GM19324 (cell line): ENCODE data around the gene CCDC18.
"Not testable (repeated sequence)": the region's sequence is repeated elsewhere in the genome, so short reads cannot be mapped to it uniquely, and the experiment has no call there.

Source experiments
- ATAC-seq: cut with Tn5 transposase; IDR thresholded peaks from one replicate; pipeline ENCODE4 v1.9.1; 2021; ENCODE audit warnings: mild to moderate bottlenecking, moderate library complexity; ENCODE audit not compliant: unreplicated experiment, low FRiP score

The CCDC18 gene, protein sequence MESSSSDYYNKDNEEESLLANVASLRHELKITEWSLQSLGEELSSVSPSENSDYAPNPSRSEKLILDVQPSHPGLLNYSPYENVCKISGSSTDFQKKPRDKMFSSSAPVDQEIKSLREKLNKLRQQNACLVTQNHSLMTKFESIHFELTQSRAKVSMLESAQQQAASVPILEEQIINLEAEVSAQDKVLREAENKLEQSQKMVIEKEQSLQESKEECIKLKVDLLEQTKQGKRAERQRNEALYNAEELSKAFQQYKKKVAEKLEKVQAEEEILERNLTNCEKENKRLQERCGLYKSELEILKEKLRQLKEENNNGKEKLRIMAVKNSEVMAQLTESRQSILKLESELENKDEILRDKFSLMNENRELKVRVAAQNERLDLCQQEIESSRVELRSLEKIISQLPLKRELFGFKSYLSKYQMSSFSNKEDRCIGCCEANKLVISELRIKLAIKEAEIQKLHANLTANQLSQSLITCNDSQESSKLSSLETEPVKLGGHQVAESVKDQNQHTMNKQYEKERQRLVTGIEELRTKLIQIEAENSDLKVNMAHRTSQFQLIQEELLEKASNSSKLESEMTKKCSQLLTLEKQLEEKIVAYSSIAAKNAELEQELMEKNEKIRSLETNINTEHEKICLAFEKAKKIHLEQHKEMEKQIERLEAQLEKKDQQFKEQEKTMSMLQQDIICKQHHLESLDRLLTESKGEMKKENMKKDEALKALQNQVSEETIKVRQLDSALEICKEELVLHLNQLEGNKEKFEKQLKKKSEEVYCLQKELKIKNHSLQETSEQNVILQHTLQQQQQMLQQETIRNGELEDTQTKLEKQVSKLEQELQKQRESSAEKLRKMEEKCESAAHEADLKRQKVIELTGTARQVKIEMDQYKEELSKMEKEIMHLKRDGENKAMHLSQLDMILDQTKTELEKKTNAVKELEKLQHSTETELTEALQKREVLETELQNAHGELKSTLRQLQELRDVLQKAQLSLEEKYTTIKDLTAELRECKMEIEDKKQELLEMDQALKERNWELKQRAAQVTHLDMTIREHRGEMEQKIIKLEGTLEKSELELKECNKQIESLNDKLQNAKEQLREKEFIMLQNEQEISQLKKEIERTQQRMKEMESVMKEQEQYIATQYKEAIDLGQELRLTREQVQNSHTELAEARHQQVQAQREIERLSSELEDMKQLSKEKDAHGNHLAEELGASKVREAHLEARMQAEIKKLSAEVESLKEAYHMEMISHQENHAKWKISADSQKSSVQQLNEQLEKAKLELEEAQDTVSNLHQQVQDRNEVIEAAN (N-terminal part only)

GRCh38 chr1:93180723-93181613 lies at the start of gene CCDC18:
Gene CCDC18 (plus strand): TSS chr1:93180724. CDS start chr1:93183362, 2,638 bp downstream.
- ATAC-seq: no peak

DNA sequence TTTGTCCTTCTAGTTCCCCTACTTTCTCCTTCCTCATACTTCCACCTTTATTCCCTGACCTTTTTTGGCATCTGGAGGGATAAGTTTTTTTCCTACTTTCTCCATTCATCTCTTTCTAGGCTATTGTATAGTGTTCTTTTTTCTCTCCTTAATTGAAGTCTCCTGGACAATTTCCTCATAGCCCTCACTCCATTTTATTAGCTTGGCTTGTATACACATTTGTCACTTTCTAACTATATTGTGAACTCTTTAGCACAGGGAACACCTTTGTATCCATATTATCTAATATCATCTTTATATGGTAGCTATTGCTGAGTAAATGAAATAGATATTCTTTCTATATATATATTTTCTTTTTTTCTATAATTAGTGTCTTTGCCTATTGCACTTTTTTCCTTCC lies 47.9 kb upstream of the CCDC18 start:
- no peak for ATAC-seq

- no peak for ATAC-seq
Measured at GRCh38 chr1:93136445-93136844, 44.1 kb upstream of the CCDC18 start.

GRCh38 chr1:93137604-93138292 lies 42.8 kb upstream of the CCDC18 start:
- ATAC-seq: no peak

GRCh38 chr1:93140106-93140505 lies 40.4 kb upstream of the CCDC18 start:
- ATAC-seq: no peak

- ATAC-seq: no peak
Measured at GRCh38 chr1:93142161-93142560, 38.4 kb upstream of the CCDC18 start.

DNA sequence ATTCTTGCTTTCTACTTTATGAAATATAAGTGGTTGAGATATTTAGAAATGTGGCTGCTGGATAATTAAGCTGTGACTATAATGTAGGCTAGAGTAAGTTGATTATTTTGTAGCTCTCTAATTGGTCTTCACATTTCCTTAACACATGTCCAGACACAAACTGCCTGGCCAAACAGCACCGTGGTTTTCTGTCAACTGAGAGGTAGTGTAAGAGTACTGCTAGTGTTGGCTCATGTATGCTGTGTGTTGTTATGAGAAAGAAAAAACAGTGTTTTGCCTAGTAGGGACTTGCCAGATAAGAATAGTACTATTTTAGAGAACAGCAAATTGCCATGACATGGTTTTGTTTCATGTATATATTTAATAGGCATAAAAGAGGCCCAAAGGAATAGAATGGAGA lies 37.4 kb upstream of the CCDC18 start:
- ATAC-seq: no peak

DNA sequence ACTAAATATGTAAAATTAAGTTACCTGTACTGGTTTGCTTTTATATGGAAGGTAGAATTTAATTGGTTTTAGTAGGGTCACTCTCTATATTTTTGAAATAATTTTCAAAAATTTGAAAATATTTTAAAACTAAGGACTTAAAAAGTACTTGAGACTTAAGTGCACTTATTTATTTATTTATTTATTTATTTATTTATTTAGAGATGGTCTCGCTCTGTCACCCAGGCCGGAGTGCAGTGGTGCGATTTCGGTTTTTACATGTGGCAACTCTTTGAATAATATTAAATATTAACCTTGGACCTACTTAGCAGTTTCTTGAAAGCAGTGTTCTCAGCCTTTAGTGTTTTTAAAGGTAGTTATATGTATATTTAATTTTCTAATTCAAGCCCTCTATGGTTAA lies 36.8 kb upstream of the CCDC18 start:
- no peak for ATAC-seq

DNA sequence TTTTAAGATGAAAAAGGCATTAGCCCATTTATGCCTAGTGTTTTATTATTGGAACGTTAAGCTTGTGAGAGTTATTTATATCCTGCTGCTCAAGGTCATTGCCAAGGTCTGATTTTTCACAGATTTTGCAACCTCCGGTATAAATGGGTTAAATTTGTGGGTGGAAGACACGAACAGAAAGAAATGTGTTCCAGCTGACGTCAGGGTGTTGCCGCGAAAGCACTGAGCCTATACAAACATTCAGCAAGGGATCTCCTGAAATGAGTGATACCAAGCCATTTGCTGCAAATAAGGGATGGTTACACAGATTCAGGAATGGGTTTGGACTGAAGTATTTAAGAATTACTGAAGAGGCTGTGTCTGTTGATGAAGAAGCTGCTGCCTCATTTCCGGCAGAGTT lies 32.5 kb upstream of the CCDC18 start:
- no peak for ATAC-seq

DNA sequence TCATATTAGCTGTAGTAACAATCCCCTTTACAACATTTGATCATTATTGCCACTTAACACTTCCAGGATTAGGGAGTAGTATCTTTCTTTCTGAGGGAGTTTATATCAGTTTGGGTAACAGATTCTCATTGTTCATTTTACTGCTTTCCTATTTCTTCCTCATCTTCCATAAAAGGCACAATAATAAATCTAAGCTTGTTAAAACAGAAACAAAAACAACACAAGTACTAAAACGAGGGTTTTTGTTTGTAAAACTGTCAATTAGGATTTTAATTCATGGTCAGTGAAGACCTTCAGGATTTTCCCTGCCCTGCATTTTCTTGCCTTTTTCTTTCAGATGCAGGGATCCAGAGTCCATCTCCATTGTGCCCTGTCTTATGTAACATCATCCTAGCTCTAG lies 29.8 kb upstream of the CCDC18 start:
- no peak for ATAC-seq

GRCh38 chr1:93151474-93151873 lies 29.1 kb upstream of the CCDC18 start:
- ATAC-seq: no peak

DNA sequence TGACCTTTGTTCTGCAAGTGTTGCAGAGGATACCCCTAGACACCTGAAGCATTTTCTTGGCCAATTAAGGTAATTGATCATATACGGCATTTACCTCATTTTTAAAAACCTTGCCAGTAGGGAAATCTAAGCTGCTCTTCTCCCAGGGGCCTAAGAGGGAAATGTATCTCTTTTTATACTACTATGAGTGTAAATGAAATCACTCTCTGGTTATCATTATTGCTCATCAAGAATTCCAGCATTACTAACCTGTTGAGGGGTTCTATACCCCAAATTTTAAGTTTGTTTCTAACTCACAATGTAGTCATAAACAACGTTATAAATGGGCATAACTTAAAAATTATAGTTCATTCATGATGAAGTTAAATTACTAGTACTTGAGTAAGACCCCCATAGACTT lies 27.7 kb upstream of the CCDC18 start:
- no peak for ATAC-seq

GRCh38 chr1:93154898-93155297 lies 25.6 kb upstream of the CCDC18 start:
- ATAC-seq: no peak

- ATAC-seq: no peak
Measured at GRCh38 chr1:93155335-93155734, 25.2 kb upstream of the CCDC18 start.

GRCh38 chr1:93159337-93159736 lies 21.2 kb upstream of the CCDC18 start:
- ATAC-seq: no peak

- ATAC-seq: not testable (repeated sequence)
Measured at GRCh38 chr1:93163314-93163713, 17.2 kb upstream of the CCDC18 start.

DNA sequence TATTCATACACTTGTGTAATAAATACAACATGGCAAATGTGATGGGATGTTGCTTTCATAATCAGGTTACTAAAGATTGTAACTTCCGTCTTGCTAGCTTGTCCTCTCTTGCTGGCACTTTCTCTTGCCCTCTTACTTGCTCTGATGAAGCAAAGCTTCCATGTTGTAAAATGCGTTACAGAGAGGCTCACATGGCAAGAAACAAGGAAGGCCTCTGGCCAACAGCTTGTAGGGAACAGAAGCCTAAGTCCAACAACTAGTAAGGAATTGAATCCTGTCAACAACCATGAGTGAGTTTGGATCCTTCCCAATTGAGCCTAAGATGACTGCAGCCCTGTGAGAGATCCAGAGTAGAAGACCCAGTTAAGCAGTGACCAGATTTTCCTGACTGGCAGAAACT lies 15.7 kb upstream of the CCDC18 start:
- no peak for ATAC-seq

DNA sequence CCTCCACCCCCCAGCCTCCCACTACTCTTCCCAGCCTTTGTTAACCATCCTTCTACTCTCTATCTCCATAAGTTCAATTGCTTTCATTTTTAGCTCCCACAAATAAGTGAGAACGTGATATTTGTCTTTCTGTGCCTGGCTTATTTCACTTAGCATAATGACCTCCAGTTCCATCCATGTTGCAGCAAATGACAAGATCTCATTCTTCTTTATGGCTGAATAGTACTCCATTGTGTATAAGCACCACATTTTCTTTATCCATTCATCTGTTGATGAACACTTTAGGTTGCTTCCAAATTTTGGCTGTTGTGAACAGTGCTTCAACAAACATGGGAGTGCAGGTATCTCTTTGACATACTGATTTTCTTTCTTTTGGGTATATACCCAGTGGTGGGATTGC lies 14.6 kb upstream of the CCDC18 start:
- ATAC-seq: not testable (repeated sequence)

- no peak for ATAC-seq
Measured at GRCh38 chr1:93167006-93167405, 13.5 kb upstream of the CCDC18 start.
